ENCODE results near the gene SUMO3. TPM values are rescaled to one million over a fixed set of nuclear protein-coding genes. Genes with fewer than 3 reads are reported as not detected.

Gene SUMO3
- total and polyA plus RNA-seq, 2 of the 13 experiments (the other 11 are each of a cell fraction or from before 2014, with no cell fraction given): 51.4 to 92.4 TPM

GRCh38 chr21:44817506-44817880 lies 369 bp downstream of the SUMO3 start (continued):
- TF ChIP-seq REST (IDR thresholded peaks at IDR 0.05; ENCODE audit: borderline replicate concordance in 1 of 2, low read depth in 1 of 2, low read length in 2 of 2) (no peak), SP4 (CRISPR knock-in tag; IDR thresholded peaks at IDR 0.05) (peak; percentile 37; the same call in 1 of the 2 replicates), CHCHD3 (CRISPR knock-in tag; IDR thresholded peaks at IDR 0.05) (0 out of 2 replicates have a peak, but pooled peaks have one; percentile 38), ZNF644 (CRISPR knock-in tag; IDR thresholded peaks at IDR 0.05; ENCODE audit: low read depth) (no peak)

GRCh38 chr21:44816761-44817505 lies 929 bp downstream of the SUMO3 start:
- Histone ChIP-seq H2AFZ (ENCODE audit: low read length) (no peak overlapping the region), H3K79me2 (ENCODE audit: insufficient read depth, low read length) (peaks cover 46% of the 10 kb centered on the region), H3K4me2 (ENCODE audit: low read depth, low read length) (peak overlapping the region; percentile 80), H3K4me1 (ENCODE audit: insufficient read depth, low read length) (peaks cover 34% of the 10 kb centered on the region), H3K36me3 (replicated peaks in 1 of 2; ENCODE audit: control insufficient read depth in 1 of 2, insufficient read depth in 2 of 2, low read length in 2 of 2) (peaks cover 5 to 20% of the 10 kb centered on the region in 2 experiments; a peak in 4 of 5 replicates), H3K27me3 (ENCODE audit: control insufficient read depth in 1 of 2, insufficient read depth in 2 of 2, low read length in 2 of 2) (no peaks in the 10 kb centered on the region), H3K9ac (ENCODE audit: insufficient read depth, low read depth, low read length) (peak overlapping the region; percentile 81; the same call in 1 of the 2 replicates), H4K20me1 (ENCODE audit: insufficient read depth, low read length) (peaks cover 9% of the 10 kb centered on the region; the same call in 1 of the 2 replicates), H3K4me3 (replicated peaks in 1 of 3; ENCODE audit: insufficient read depth in 1 of 3, low read depth in 2 of 3, low read length in 3 of 3) (peak overlapping the region; percentile 54 to 88 (median 72); a peak in 5 of 6 replicates), H3K9me3 (ENCODE audit: low read length) (peaks cover 4% of the 10 kb centered on the region), H3K27ac (ENCODE audit: extremely low read length, insufficient read depth, low read length) (peak overlapping the region; percentile 53)
- 95% methylated on average over 55 of the region's 57 CpGs for WGBS (ENCODE audit: low lambda C conversion rate)
- ChIA-PET POLR2A (interaction anchor here (0.9 to 1.4 kb wide), 7 partner anchors 12 to 57 kb away, joined by 3 to 7 read pairs (median 5); partner anchors contain the start of genes PTTG1IP and UBE2G2), CTCF (ENCODE audit: low intra/inter-chr PET ratio, low total read pairs) (no interaction called here)
- BruUV-seq (replicated peaks): no TSS peak
- FAIRE-seq (no peak), ATAC-seq (no peak), DNase-seq (ENCODE audit: low spot score) (no peak)
- in situ Hi-C loops (cut with HindIII; ENCODE audit: extremely low pct_ligation_motif_present, low pct_unique_long_range_greater_than_20kb): no loop called here
- intact Hi-C loops (cut with micrococcal nuclease; ENCODE audit: unreplicated experiment): loop anchor here (1.0 kb wide), 1 partner anchor 15 kb away; no protein-coding TSS in a partner anchor
- TF ChIP-seq ZNF3 (CRISPR knock-in tag; IDR thresholded peaks at IDR 0.05) (no peak), PCBP1 (IDR thresholded peaks at IDR 0.05; ENCODE audit: borderline replicate concordance, low read depth, low read length) (0 out of 2 replicates have a peak, but pooled peaks have one; percentile 31), ARID2 (CRISPR knock-in tag; IDR thresholded peaks at IDR 0.05; ENCODE audit: borderline replicate concordance) (no peak), HNRNPK (IDR thresholded peaks at IDR 0.05; ENCODE audit: low read depth, low read length, poor library complexity, severe bottlenecking) (peak; percentile 49), CHCHD3 (CRISPR knock-in tag; IDR thresholded peaks at IDR 0.05) (0 out of 2 replicates have a peak, but pooled peaks have one; percentile 0), SP5 (CRISPR knock-in tag; IDR thresholded peaks at IDR 0.05; ENCODE audit: borderline replicate concordance, low read depth) (no peak), ZBTB4 (CRISPR knock-in tag; IDR thresholded peaks at IDR 0.05; ENCODE audit: borderline replicate concordance) (0 out of 2 replicates have a peak, but pooled peaks have one; percentile 25), ZNF792 (CRISPR knock-in tag; IDR thresholded peaks at IDR 0.05) (no peak)
